Stimulated activated CD8-positive, alpha-beta memory T cell treated with anti-CD3 and anti-CD28 coated beads, Interleukin-2, amount 100 ng/mL, for 48 hours (primary cell): ENCODE data around the gene HAUS5.

Experiments
- DNase-seq, 2 donors: peaks; one replicate each; pipeline ENCODE4 v3.0.0-alpha.2; 2020; ENCODE audit warnings: low read depth in 2 of 2

Gene HAUS5

DNA sequence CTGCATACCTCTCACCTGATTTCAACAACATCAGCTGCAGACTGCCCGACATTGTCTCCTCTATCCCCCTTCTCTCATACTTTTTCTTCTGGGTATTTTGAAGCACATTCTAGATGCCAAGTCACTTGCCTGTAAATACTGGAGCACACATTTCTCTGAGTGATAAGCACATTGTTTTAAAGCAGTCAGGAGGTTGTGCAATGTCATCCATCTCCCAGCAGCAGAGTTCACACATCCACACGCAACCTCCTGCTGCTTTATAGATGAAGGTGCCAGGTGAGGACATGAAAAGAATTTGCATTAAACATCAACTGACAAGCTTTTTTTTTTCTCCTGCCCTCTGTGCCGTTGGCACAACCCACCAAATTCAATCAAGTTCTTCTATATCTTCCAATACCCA, 59.3 kb downstream of the HAUS5 start:
- DNase-seq, result no peak

DNA sequence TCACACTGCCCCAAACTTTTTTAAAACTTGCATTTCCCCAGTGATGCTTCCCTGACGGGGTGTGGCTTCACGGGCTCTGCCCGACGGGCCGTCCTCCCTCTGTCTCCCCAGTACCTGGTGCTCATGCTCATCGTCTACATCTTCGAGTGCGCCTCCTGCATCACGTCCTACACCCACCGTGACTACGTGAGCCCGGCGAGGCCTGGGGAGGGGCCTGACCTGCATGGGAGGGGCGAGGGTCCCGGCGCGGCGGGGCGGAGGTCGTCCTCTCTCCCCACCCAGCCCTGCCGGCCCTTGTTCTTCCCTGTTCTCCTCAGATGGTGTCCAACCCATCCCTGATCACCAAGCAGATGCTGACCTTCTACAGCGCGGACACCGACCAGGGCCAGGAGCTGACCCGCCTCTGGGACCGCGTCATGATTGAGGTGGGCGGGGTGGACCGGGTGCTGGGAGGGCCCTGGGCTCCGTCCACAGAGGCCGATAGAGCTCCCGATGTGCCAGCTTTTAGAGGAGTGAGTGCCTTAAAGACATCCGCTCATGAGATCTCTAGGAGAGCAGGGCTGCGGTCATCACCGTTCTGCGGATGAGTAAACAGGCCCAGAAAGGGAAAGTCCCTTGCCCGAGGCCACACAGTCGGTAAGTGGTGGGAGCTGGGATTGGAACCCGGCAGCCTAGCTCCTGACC, 60.7 kb downstream of the HAUS5 start:
- DNase-seq, result peak; percentile 37 to 38
